Keratinocyte (primary cell): ENCODE results near the gene UQCRHL. TPM values are rescaled to one million over a fixed set of nuclear protein-coding genes. Genes with fewer than 3 reads are reported as not detected.
"Not testable (repeated sequence)": the region's sequence is repeated elsewhere in the genome, so short reads cannot be mapped to it uniquely, and the experiment has no call there.

Experiments
- DNase-seq: peaks from one replicate; pipeline ENCODE4 v3.0.0-alpha.2; 2011; ENCODE audit warnings: low read depth, missing footprints, low spot score
- FAIRE-seq: peaks from 2 replicates; lab custom pipeline; 2011; peaks lifted over from hg19 to GRCh38; lab: Jason Lieb, UNC
- H2AFZ ChIP-seq: 2 replicates; pipeline ENCODE4 v1.6.0; 2012; ENCODE audit warnings: low read length, control low read depth, inconsistent platforms; ENCODE audit not compliant: control insufficient read depth
- H3K27ac ChIP-seq: 2 replicates; pipeline ENCODE4 v1.5.1; 2011; ENCODE audit warnings: low read length; ENCODE audit not compliant: control insufficient read depth, insufficient read depth
- H3K27me3 ChIP-seq: 3 replicates; pipeline ENCODE4 v1.6.0; 2011; ENCODE audit warnings: low read length; ENCODE audit not compliant: control insufficient read depth, insufficient read depth; ENCODE audit errors: extremely low read depth
- H3K36me3 ChIP-seq, 2 experiments: 2 replicates in 1 of 2; 3 replicates in 1 of 2; pipeline ENCODE4 v1.5.1; 2011; ENCODE audit warnings: low read length in 2 of 2, mild to moderate bottlenecking in 1 of 2; ENCODE audit not compliant: control insufficient read depth in 2 of 2, insufficient read depth in 2 of 2; ENCODE audit errors: extremely low read depth in 1 of 2
- H3K4me1 ChIP-seq: 3 replicates; pipeline ENCODE4 v1.5.1; 2011; ENCODE audit warnings: low read length; ENCODE audit not compliant: control insufficient read depth, insufficient read depth; ENCODE audit errors: extremely low read depth
- H3K4me2 ChIP-seq: 3 replicates; pipeline ENCODE4 v1.6.0; 2011; ENCODE audit warnings: low read depth, low read length; ENCODE audit not compliant: control insufficient read depth, insufficient read depth; ENCODE audit errors: extremely low read depth
- H3K4me3 ChIP-seq, 3 experiments: fragments of 200-600 bp in 1 of 3; sonication (generic) in 1 of 3; 2 replicates in 2 of 3; 3 replicates in 1 of 3; pipeline ENCODE4 v1.5.1; 2011 to 2016; ENCODE audit warnings: low read length in 3 of 3, mild to moderate bottlenecking in 3 of 3, control low read depth in 2 of 3, inconsistent platforms in 1 of 3, low read depth in 1 of 3, mixed read lengths in 1 of 3, mixed run types in 1 of 3, moderate library complexity in 1 of 3; ENCODE audit not compliant: control insufficient read depth in 2 of 3, insufficient read depth in 2 of 3; ENCODE audit errors: extremely low read depth in 1 of 3
- H3K79me2 ChIP-seq: 2 replicates; pipeline ENCODE4 v1.6.0; 2012; ENCODE audit warnings: low read length; ENCODE audit not compliant: control insufficient read depth, insufficient read depth
- H3K9ac ChIP-seq: 3 replicates; pipeline ENCODE4 v1.6.0; 2011; ENCODE audit warnings: low read length; ENCODE audit not compliant: control insufficient read depth, insufficient read depth; ENCODE audit errors: extremely low read depth
- H3K9me1 ChIP-seq: 3 replicates; pipeline ENCODE4 v1.6.0; 2011; ENCODE audit warnings: low read length; ENCODE audit not compliant: control insufficient read depth, insufficient read depth; ENCODE audit errors: extremely low read depth
- H3K9me3 ChIP-seq: 2 replicates; pipeline ENCODE4 v1.5.1; 2012; ENCODE audit warnings: low read depth, low read length; ENCODE audit not compliant: control insufficient read depth
- H4K20me1 ChIP-seq: 3 replicates; pipeline ENCODE4 v1.6.0; 2011; ENCODE audit warnings: low read length; ENCODE audit not compliant: control insufficient read depth, insufficient read depth; ENCODE audit errors: extremely low read depth
- CTCF ChIP-seq, 3 experiments: IDR thresholded peaks in 1 of 3; conservative IDR thresholded peaks in 1 of 3; optimal IDR thresholded peaks in 1 of 3; 2 replicates in 2 of 3; 3 replicates in 1 of 3; pipeline versions ENCODE3 to v1.5.1; 2011; ENCODE audit warnings: low read length in 3 of 3, mild to moderate bottlenecking in 3 of 3, moderate library complexity in 2 of 3, control low read depth in 1 of 3, inconsistent platforms in 1 of 3; ENCODE audit not compliant: insufficient read depth in 2 of 3; ENCODE audit errors: extremely low read depth in 1 of 3
- EZH2 ChIP-seq: IDR thresholded peaks from one replicate; pipeline ENCODE4 v1.6.1; 2012; ENCODE audit warnings: inconsistent platforms, mild to moderate bottlenecking, low read length, moderate library complexity
- dilution Hi-C: fragments of 300-500 bp; cut with MboI; formaldehyde crosslinking; loops from one replicate; pipeline ENCODE4 v1.7.0; 2020; ENCODE audit warnings: low sequenced_read_pairs; ENCODE audit not compliant: extremely low pct_ligation_motif_present
- polyA minus RNA-seq, 3 experiments: library from RNA; depleted of rRNA, polyadenylated mRNA; stranded (reverse); fragments of >200 nt; gene quantifications; 1 replicate in 1 of 3; 2 replicates in 1 of 3; 3 replicates in 1 of 3; pipeline ENCODE4 v1.2.3, GENCODE V29; 2011
- polyA plus RNA-seq, 5 experiments: library from polyadenylated mRNA; depleted of rRNA in 3 of 5; stranded (reverse) in 3 of 5; stranded (forward) in 1 of 5; unstranded in 1 of 5; fragments of >200 nt; gene quantifications; 1 replicate in 1 of 5; 2 replicates in 3 of 5; 3 replicates in 1 of 5; pipeline versions ENCODE4 v1.2.1 to v1.2.3, GENCODE V29; 2011 to 2012; ENCODE audit warnings: missing spikeins in 2 of 5, low read depth in 1 of 5, low replicate concordance in 1 of 5

Gene UQCRHL
- 2.6 to 14.0 TPM (median 4.6 TPM) in 3 replicates for polyA plus RNA-seq
- 2.5 TPM for polyA plus RNA-seq (2011; ENCODE audit: low read depth)
- 6.8 and 8.4 TPM in 2 replicates for polyA plus RNA-seq (2011; cell fraction: cytosol; rRNA removed)
- polyA plus RNA-seq (2011; cell fraction: nucleus; rRNA removed), result 2.1 TPM in 2 replicates
- polyA plus RNA-seq (2012; ENCODE audit: low replicate concordance), result 2.6 and 4.3 TPM in 2 replicates
- 0.23 to 0.77 TPM in 2 of 3 replicates, not detected in the other for polyA minus RNA-seq
- 8.2 TPM for polyA minus RNA-seq (2011; cell fraction: cytosol; rRNA and poly(A)+ RNA removed)
- polyA minus RNA-seq (2011; cell fraction: nucleus; rRNA and poly(A)+ RNA removed), result 0.21 TPM in 1 of 2 replicates, not detected in the other

DNA sequence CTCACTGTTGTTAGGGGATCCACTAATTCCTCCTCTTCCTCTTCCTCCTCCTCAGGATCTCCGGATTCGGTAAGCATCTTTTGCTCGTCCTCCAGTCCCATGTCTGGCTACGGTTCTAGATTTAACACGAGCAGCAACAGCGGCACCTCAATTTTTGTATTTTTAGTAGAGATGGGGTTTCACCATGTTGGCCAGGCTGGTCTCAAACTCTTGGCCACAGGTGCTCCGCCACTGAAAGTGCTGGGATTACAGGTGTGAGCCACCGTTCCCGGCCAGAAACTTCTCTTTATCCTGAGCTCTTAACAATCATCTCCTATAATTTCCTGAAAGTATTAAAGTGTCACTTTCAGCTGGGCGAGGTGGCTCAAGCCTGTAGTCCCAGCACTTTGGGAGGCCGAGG lies at the start of gene UQCRHL:
Gene UQCRHL (minus strand): TSS at position 101 of the 400 bp plus-strand sequence. CDS start 0 bp downstream, at position 101.
- H2AFZ ChIP-seq, DNase-seq, H3K4me3 ChIP-seq, H3K27ac ChIP-seq, H3K27me3 ChIP-seq, H3K79me2 ChIP-seq, H3K36me3 ChIP-seq, FAIRE-seq, H3K4me1 ChIP-seq, H3K9me3 ChIP-seq, H4K20me1 ChIP-seq, H3K4me2 ChIP-seq, H3K9me1 ChIP-seq, H3K9ac ChIP-seq, dilution Hi-C loops: not testable (repeated sequence)

DNA sequence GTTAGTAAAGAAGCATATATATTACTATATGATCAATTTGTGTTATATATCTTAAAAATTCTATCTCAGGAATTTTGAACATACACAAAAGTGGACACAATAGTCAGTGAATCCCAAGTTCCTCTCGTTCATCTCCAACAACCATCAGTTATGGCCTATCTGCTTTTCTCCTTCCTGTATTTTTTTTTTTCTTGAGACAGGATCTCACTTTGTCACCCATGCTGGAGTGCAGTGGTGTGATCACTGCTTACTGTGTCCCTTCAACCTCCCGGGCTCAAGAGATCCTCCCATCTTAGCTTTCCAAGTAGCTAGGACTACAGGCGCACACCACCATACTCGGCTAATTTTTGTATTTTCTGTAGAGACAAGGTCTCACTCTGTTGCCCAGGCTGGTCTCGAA lies 49.4 kb upstream of the UQCRHL start:
- H3K9me1 ChIP-seq, result no peaks in the 10 kb centered on the region
- H3K9ac ChIP-seq, result no peak overlapping the region
- no peak overlapping the region for H3K4me2 ChIP-seq
- FAIRE-seq (no peak), DNase-seq (no peak)
- H3K27ac ChIP-seq, result no peak overlapping the region
- no peaks in the 10 kb centered on the region for H3K36me3 ChIP-seq
- peaks cover 6% of the 10 kb centered on the region for H3K4me1 ChIP-seq
- no peak overlapping the region for H3K4me3 ChIP-seq
- no peaks in the 10 kb centered on the region for H3K27me3 ChIP-seq
- H3K9me3 ChIP-seq, result no peaks in the 10 kb centered on the region
- H2AFZ ChIP-seq, result no peak overlapping the region
- dilution Hi-C loops, result no loop called here
- peaks cover 97% of the 10 kb centered on the region for H3K79me2 ChIP-seq
- TF ChIP-seq CTCF (optimal IDR thresholded peaks at IDR 0.05 in 1 of 3, IDR thresholded peaks at IDR 0.05 in 1 of 3, conservative IDR thresholded peaks at IDR 0.05 in 1 of 3; ENCODE audit: extremely low read depth in 1 of 3, insufficient read depth in 2 of 3, low read length in 3 of 3), result no peak
- TF ChIP-seq EZH2, result no peak
- H4K20me1 ChIP-seq, result peaks cover 3% of the 10 kb centered on the region
